ENCODE data around the gene CIAO3.

The CIAO3 gene

GRCh38 chr16:726438-727290, 14.1 kb downstream of the CIAO3 start, which contains the start of the genes CCDC78 and HAGHL:
Gene CCDC78, minus strand, starts transcription at chr16:726443. Its CDS starts 76 bp downstream, at chr16:726367.
Gene HAGHL, plus strand, starts transcription at chr16:727106. Its CDS starts 404 bp downstream, at chr16:727510.
- DNase-seq: peak; percentile 88
- Histone ChIP-seq H3K4me1 (peaks cover 11% of the 10 kb centered on the region), H3K27me3 (no peaks in the 10 kb centered on the region), H3K36me3 (peaks cover 41% of the 10 kb centered on the region), H3K4me3 (ENCODE audit: low read depth, low read length) (peak within 1 kb of the TSS; percentile 83), H3K9me3 (no peaks in the 10 kb centered on the region)
- TF ChIP-seq CTCF (IDR thresholded peaks at IDR 0.05; ENCODE audit: low read depth, low read length): no peak

GRCh38 chr16:726188-726437, 14.7 kb downstream of the CIAO3 start:
- H3K36me3 ChIP-seq: peaks cover 39% of the 10 kb centered on the region
- peaks cover 12% of the 10 kb centered on the region for H3K4me1 ChIP-seq
- no peaks in the 10 kb centered on the region for H3K9me3 ChIP-seq
- no peak overlapping the region for H3K4me3 ChIP-seq (ENCODE audit: low read depth, low read length)
- no peaks in the 10 kb centered on the region for H3K27me3 ChIP-seq
- no peak for DNase-seq
- no peak for TF ChIP-seq CTCF (IDR thresholded peaks at IDR 0.05; ENCODE audit: low read depth, low read length)

- H3K36me3 ChIP-seq: peaks cover 34% of the 10 kb centered on the region
- H3K9me3 ChIP-seq: no peaks in the 10 kb centered on the region
- peaks cover 12% of the 10 kb centered on the region for H3K4me1 ChIP-seq
- no peaks in the 10 kb centered on the region for H3K27me3 ChIP-seq
- no peak for DNase-seq
- TF ChIP-seq CTCF (IDR thresholded peaks at IDR 0.05; ENCODE audit: low read depth, low read length): no peak
- no peak overlapping the region for H3K4me3 ChIP-seq (ENCODE audit: low read depth, low read length)
Measured at GRCh38 chr16:725463-726187, 15.2 kb downstream of the CIAO3 start.

GRCh38 chr16:725041-725376, 15.8 kb downstream of the CIAO3 start:
- H3K4me1 ChIP-seq: peaks cover 12% of the 10 kb centered on the region
- peaks cover 28% of the 10 kb centered on the region for H3K36me3 ChIP-seq
- H3K9me3 ChIP-seq: no peaks in the 10 kb centered on the region
- no peaks in the 10 kb centered on the region for H3K27me3 ChIP-seq
- H3K4me3 ChIP-seq (ENCODE audit: low read depth, low read length): no peak overlapping the region
- DNase-seq: no peak
- TF ChIP-seq CTCF (IDR thresholded peaks at IDR 0.05; ENCODE audit: low read depth, low read length): no peak

GRCh38 chr16:724188-725040, 16.4 kb downstream of the CIAO3 start:
- H3K4me3 ChIP-seq (ENCODE audit: low read depth, low read length): no peak overlapping the region
- TF ChIP-seq CTCF (IDR thresholded peaks at IDR 0.05; ENCODE audit: low read depth, low read length): no peak
- H3K4me1 ChIP-seq: peaks cover 12% of the 10 kb centered on the region
- DNase-seq: no peak
- H3K27me3 ChIP-seq: no peaks in the 10 kb centered on the region
- H3K36me3 ChIP-seq: peaks cover 22% of the 10 kb centered on the region
- no peaks in the 10 kb centered on the region for H3K9me3 ChIP-seq

Measured in BE2C (cell line).